Measurements from ENCODE around the gene DENND11.

Gene DENND11

DNA sequence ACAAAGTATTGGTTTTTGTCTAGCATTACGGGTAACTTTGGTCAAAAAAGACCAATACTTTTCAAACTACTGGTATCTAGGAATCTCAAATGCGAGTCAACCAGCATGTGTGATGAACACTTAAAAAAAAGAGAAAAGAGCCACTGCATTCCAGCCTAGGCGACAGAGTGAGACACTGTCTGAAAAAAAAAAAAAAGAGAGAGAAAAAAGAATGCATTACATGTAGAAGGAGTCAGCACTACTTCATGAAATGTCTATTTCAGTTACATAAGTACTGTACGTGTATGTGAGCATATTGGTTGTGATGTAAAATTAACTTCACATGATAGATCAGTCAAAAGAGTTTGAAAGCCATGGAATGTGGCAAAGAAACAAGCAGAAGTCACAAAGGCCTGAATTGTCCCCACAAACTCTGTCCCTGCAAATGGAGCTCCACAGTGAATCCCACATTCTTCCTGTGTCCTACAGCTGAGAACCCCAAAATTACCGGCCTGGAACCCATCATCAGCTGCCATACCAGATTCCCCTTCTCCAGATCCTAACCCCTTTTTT lies 1.6 kb downstream of the DENND11 start:
- TF ChIP-seq PPARA (CRISPR knock-in tag; IDR thresholded peaks at IDR 0.05; ENCODE audit: borderline replicate concordance) = no peak
- TF ChIP-seq, protein P1, sequence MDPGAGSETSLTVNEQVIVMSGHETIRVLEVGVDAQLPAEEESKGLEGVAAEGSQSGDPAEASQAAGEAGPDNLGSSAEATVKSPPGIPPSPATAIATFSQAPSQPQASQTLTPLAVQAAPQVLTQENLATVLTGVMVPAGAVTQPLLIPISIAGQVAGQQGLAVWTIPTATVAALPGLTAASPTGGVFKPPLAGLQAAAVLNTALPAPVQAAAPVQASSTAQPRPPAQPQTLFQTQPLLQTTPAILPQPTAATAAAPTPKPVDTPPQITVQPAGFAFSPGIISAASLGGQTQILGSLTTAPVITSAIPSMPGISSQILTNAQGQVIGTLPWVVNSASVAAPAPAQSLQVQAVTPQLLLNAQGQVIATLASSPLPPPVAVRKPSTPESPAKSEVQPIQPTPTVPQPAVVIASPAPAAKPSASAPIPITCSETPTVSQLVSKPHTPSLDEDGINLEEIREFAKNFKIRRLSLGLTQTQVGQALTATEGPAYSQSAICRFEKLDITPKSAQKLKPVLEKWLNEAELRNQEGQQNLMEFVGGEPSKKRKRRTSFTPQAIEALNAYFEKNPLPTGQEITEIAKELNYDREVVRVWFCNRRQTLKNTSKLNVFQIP (CRISPR knock-in tag; IDR thresholded peaks at IDR 0.05; ENCODE audit: borderline replicate concordance, low read depth) = no peak
- no peak for TF ChIP-seq ZFP30 (CRISPR knock-in tag; IDR thresholded peaks at IDR 0.05)
- TF ChIP-seq, protein P2, sequence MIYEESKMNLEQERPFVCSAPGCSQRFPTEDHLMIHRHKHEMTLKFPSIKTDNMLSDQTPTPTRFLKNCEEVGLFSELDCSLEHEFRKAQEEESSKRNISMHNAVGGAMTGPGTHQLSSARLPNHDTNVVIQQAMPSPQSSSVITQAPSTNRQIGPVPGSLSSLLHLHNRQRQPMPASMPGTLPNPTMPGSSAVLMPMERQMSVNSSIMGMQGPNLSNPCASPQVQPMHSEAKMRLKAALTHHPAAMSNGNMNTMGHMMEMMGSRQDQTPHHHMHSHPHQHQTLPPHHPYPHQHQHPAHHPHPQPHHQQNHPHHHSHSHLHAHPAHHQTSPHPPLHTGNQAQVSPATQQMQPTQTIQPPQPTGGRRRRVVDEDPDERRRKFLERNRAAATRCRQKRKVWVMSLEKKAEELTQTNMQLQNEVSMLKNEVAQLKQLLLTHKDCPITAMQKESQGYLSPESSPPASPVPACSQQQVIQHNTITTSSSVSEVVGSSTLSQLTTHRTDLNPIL (CRISPR knock-in tag; IDR thresholded peaks at IDR 0.05; ENCODE audit: low read depth) = no peak
- no peak for TF ChIP-seq TOX (CRISPR knock-in tag; IDR thresholded peaks at IDR 0.05; ENCODE audit: borderline replicate concordance)
- TF ChIP-seq CSDC2 (CRISPR knock-in tag; IDR thresholded peaks at IDR 0.05) = no peak
- TF ChIP-seq BACH2 (CRISPR knock-in tag; IDR thresholded peaks at IDR 0.05; ENCODE audit: borderline replicate concordance) = no peak
- TF ChIP-seq, protein P3, sequence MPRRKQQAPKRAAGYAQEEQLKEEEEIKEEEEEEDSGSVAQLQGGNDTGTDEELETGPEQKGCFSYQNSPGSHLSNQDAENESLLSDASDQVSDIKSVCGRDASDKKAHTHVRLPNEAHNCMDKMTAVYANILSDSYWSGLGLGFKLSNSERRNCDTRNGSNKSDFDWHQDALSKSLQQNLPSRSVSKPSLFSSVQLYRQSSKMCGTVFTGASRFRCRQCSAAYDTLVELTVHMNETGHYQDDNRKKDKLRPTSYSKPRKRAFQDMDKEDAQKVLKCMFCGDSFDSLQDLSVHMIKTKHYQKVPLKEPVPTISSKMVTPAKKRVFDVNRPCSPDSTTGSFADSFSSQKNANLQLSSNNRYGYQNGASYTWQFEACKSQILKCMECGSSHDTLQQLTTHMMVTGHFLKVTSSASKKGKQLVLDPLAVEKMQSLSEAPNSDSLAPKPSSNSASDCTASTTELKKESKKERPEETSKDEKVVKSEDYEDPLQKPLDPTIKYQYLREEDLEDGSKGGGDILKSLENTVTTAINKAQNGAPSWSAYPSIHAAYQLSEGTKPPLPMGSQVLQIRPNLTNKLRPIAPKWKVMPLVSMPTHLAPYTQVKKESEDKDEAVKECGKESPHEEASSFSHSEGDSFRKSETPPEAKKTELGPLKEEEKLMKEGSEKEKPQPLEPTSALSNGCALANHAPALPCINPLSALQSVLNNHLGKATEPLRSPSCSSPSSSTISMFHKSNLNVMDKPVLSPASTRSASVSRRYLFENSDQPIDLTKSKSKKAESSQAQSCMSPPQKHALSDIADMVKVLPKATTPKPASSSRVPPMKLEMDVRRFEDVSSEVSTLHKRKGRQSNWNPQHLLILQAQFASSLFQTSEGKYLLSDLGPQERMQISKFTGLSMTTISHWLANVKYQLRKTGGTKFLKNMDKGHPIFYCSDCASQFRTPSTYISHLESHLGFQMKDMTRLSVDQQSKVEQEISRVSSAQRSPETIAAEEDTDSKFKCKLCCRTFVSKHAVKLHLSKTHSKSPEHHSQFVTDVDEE (CRISPR knock-in tag; IDR thresholded peaks at IDR 0.05) = no peak
- no peak; the same call in 2 of the 3 replicates for ATAC-seq

DNA sequence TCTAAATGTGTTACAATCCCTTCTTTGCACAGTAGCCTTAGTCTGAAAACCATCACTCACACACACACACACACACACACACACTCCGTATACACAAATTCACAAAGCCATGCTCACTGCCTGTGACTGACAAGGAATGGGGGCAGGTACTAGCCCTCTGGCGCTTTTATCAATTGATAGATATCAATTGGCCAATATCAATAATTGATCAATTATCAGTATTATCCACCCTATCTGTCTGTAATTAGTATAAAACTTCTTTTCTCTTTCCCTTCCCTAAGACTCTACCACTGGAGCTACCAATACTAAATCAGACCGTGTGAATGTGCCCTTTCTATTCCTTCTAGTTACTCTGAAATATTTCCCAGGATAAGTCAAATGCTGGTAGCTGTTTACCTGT lies 2.1 kb downstream of the DENND11 start:
- no peak for ATAC-seq
- TF ChIP-seq, protein P2 (CRISPR knock-in tag; IDR thresholded peaks at IDR 0.05; ENCODE audit: low read depth) = no peak
- no peak for TF ChIP-seq CSDC2 (CRISPR knock-in tag; IDR thresholded peaks at IDR 0.05)
- TF ChIP-seq BACH2 (CRISPR knock-in tag; IDR thresholded peaks at IDR 0.05; ENCODE audit: borderline replicate concordance) = no peak
- TF ChIP-seq ZNF565 (CRISPR knock-in tag; conservative IDR thresholded peaks at IDR 0.05; ENCODE audit: low read depth) = no peak
- no peak for TF ChIP-seq SNAI2 (CRISPR knock-in tag; IDR thresholded peaks at IDR 0.05)
- no peak for TF ChIP-seq ZNF8 (CRISPR knock-in tag; IDR thresholded peaks at IDR 0.05)
- TF ChIP-seq, protein P1 (CRISPR knock-in tag; IDR thresholded peaks at IDR 0.05; ENCODE audit: borderline replicate concordance, low read depth) = no peak
- no peak for TF ChIP-seq ZC3H10 (CRISPR knock-in tag; IDR thresholded peaks at IDR 0.05)
- no peak for TF ChIP-seq GLIS3 (CRISPR knock-in tag; IDR thresholded peaks at IDR 0.05)
- no peak for TF ChIP-seq ZFP3 (CRISPR knock-in tag; IDR thresholded peaks at IDR 0.05)
- TF ChIP-seq, protein P4, sequence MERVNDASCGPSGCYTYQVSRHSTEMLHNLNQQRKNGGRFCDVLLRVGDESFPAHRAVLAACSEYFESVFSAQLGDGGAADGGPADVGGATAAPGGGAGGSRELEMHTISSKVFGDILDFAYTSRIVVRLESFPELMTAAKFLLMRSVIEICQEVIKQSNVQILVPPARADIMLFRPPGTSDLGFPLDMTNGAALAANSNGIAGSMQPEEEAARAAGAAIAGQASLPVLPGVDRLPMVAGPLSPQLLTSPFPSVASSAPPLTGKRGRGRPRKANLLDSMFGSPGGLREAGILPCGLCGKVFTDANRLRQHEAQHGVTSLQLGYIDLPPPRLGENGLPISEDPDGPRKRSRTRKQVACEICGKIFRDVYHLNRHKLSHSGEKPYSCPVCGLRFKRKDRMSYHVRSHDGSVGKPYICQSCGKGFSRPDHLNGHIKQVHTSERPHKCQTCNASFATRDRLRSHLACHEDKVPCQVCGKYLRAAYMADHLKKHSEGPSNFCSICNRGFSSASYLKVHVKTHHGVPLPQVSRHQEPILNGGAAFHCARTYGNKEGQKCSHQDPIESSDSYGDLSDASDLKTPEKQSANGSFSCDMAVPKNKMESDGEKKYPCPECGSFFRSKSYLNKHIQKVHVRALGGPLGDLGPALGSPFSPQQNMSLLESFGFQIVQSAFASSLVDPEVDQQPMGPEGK (CRISPR knock-in tag; IDR thresholded peaks at IDR 0.05; ENCODE audit: borderline replicate concordance) = no peak
- TF ChIP-seq ZNF70 (CRISPR knock-in tag; IDR thresholded peaks at IDR 0.05) = no peak

DNA sequence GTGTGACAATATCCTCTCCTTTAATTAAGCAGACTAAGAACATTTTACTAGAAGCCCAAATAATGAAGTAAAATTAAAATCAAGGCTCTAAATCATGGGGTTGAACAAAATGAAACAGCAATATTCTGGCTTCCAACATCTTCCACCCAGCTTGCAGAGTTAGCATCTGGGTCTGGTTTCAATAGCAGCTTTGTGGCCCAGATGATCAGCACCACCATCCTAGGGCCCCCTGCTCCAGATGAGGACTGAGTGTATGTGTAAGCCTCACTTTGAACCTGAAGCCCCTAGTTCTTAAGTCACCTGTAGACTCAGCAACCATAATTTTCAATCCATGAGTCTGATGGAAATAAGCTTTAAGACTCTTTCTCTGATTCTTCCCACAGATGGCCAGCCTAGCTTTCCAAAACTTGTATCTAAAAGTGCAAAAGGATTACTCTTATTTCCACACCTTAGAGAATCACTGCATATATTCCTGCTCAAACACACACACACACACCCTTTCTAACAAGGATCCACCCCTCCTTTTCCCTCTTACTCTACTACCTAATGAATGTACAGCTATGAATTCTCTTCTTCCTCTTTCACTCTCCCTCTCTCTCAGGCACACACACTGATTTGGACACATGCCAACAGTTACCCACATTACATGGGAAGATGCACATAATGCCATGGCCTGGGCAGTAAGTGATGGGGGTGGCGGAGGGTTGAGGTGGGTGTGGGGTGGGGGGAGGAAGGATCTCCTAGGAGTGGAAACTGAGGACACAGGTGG lies 3.5 kb downstream of the DENND11 start:
- TF ChIP-seq, protein P5, sequence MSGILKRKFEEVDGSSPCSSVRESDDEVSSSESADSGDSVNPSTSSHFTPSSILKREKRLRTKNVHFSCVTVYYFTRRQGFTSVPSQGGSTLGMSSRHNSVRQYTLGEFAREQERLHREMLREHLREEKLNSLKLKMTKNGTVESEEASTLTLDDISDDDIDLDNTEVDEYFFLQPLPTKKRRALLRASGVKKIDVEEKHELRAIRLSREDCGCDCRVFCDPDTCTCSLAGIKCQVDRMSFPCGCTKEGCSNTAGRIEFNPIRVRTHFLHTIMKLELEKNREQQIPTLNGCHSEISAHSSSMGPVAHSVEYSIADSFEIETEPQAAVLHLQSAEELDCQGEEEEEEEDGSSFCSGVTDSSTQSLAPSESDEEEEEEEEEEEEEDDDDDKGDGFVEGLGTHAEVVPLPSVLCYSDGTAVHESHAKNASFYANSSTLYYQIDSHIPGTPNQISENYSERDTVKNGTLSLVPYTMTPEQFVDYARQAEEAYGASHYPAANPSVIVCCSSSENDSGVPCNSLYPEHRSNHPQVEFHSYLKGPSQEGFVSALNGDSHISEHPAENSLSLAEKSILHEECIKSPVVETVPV (CRISPR knock-in tag; IDR thresholded peaks at IDR 0.05) = no peak
- TF ChIP-seq CSDC2 (CRISPR knock-in tag; IDR thresholded peaks at IDR 0.05) (no peak), ZFP30 (CRISPR knock-in tag; IDR thresholded peaks at IDR 0.05) (no peak), ZC3H10 (CRISPR knock-in tag; IDR thresholded peaks at IDR 0.05) (no peak), ZNF70 (CRISPR knock-in tag; IDR thresholded peaks at IDR 0.05) (no peak), ZFP3 (CRISPR knock-in tag; IDR thresholded peaks at IDR 0.05) (no peak), PPARA (CRISPR knock-in tag; IDR thresholded peaks at IDR 0.05; ENCODE audit: borderline replicate concordance) (no peak)
- no peak for ATAC-seq
